ENCODE measurements around the gene MYO5A. TPM values are rescaled to one million over a fixed set of nuclear protein-coding genes. Genes with fewer than 3 reads are reported as not detected.

The MYO5A gene
- total and polyA plus RNA-seq, 2 donors (not counting 1 experiment from before 2014, with no cell fraction given): 32.9 to 41.9 TPM

- Histone ChIP-seq H3K79me2 (ENCODE audit: control insufficient read depth, insufficient read depth, low read length) (peaks cover 12% of the 10 kb centered on the region), H3K4me2 (ENCODE audit: extremely low read depth, insufficient read depth, low read length) (no peak overlapping the region), H3K27me3 (ENCODE audit: control insufficient read depth, insufficient read depth, low read length) (no peaks in the 10 kb centered on the region), H4K20me1 (ENCODE audit: control insufficient read depth, extremely low read depth, insufficient read depth, low read length) (no peaks in the 10 kb centered on the region), H3K9me3 (ENCODE audit: control insufficient read depth, insufficient read depth, low read depth, low read length) (no peaks in the 10 kb centered on the region), H3K27ac (ENCODE audit: insufficient read depth, low read length) (no peak overlapping the region), H3K36me3 (ENCODE audit: control insufficient read depth, insufficient read depth, low read length) (no peaks in the 10 kb centered on the region), H3K9ac (ENCODE audit: insufficient read depth, low read length) (no peak overlapping the region), H2AFZ (ENCODE audit: low read length) (no peak overlapping the region), H3K4me3 (replicated peaks in 1 of 4; ENCODE audit: control extremely low read depth in 1 of 4, insufficient read depth in 1 of 4, low read depth in 3 of 4, low read length in 4 of 4) (no peak overlapping the region), H3K4me1 (ENCODE audit: control insufficient read depth, extremely low read depth, insufficient read depth, low read length) (no peaks in the 10 kb centered on the region)
- no peak for DNase-seq (ENCODE audit: low read depth in 2 of 2)
- no peak for TF ChIP-seq EZH2 (IDR thresholded peaks at IDR 0.05; ENCODE audit: low read length, missing control alignments)
- TF ChIP-seq, protein P1, sequence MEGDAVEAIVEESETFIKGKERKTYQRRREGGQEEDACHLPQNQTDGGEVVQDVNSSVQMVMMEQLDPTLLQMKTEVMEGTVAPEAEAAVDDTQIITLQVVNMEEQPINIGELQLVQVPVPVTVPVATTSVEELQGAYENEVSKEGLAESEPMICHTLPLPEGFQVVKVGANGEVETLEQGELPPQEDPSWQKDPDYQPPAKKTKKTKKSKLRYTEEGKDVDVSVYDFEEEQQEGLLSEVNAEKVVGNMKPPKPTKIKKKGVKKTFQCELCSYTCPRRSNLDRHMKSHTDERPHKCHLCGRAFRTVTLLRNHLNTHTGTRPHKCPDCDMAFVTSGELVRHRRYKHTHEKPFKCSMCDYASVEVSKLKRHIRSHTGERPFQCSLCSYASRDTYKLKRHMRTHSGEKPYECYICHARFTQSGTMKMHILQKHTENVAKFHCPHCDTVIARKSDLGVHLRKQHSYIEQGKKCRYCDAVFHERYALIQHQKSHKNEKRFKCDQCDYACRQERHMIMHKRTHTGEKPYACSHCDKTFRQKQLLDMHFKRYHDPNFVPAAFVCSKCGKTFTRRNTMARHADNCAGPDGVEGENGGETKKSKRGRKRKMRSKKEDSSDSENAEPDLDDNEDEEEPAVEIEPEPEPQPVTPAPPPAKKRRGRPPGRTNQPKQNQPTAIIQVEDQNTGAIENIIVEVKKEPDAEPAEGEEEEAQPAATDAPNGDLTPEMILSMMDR (conservative IDR thresholded peaks at IDR 0.05 in 1 of 2, IDR thresholded peaks at IDR 0.05 in 1 of 2; ENCODE audit: low read depth in 1 of 2, low read length in 2 of 2): no peak
Observed at GRCh38 chr15:52511084-52511483, 17.6 kb downstream of the MYO5A start.

GRCh38 chr15:52509500-52510245 lies 19.0 kb downstream of the MYO5A start:
- H3K9ac ChIP-seq (ENCODE audit: insufficient read depth, low read length): no peak overlapping the region
- no peak overlapping the region for H2AFZ ChIP-seq (ENCODE audit: low read length)
- H3K4me3 ChIP-seq (replicated peaks in 1 of 4; ENCODE audit: control extremely low read depth in 1 of 4, insufficient read depth in 1 of 4, low read depth in 3 of 4, low read length in 4 of 4): no peak overlapping the region
- TF ChIP-seq, protein P1 (conservative IDR thresholded peaks at IDR 0.05 in 1 of 2, IDR thresholded peaks at IDR 0.05 in 1 of 2; ENCODE audit: low read depth in 1 of 2, low read length in 2 of 2): no peak
- TF ChIP-seq EZH2 (IDR thresholded peaks at IDR 0.05; ENCODE audit: low read length, missing control alignments): no peak
- no peaks in the 10 kb centered on the region for H3K9me3 ChIP-seq (ENCODE audit: control insufficient read depth, insufficient read depth, low read depth, low read length)
- H3K4me2 ChIP-seq (ENCODE audit: extremely low read depth, insufficient read depth, low read length): no peak overlapping the region
- no peaks in the 10 kb centered on the region for H3K4me1 ChIP-seq (ENCODE audit: control insufficient read depth, extremely low read depth, insufficient read depth, low read length)
- H3K36me3 ChIP-seq (ENCODE audit: control insufficient read depth, insufficient read depth, low read length): no peaks in the 10 kb centered on the region
- no peak for DNase-seq (ENCODE audit: low read depth in 2 of 2)
- peaks cover 11% of the 10 kb centered on the region for H3K79me2 ChIP-seq (ENCODE audit: control insufficient read depth, insufficient read depth, low read length)
- no peaks in the 10 kb centered on the region for H3K27me3 ChIP-seq (ENCODE audit: control insufficient read depth, insufficient read depth, low read length)
- H3K27ac ChIP-seq (ENCODE audit: insufficient read depth, low read length): no peak overlapping the region
- H4K20me1 ChIP-seq (ENCODE audit: control insufficient read depth, extremely low read depth, insufficient read depth, low read length): no peaks in the 10 kb centered on the region

DNA sequence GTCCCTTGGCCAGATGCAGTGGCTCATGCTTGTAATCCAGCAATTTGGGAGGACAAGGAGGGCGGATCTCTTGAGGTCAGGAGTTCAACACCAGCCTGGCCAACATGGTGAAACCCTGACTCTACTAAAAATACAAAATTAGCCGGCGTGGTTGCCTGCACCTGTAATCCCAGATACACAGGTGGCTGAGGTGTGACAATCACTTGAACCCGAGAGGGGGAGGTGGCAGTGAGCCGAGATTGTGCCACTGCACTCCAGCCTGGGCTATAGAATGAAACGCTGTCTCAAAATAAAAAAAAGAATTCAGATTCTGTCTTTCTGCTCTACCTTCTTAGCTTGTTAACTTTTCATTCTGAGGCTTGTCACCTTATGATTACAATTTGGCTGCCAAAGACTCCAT lies 22.1 kb downstream of the MYO5A start:
- H3K79me2 ChIP-seq (ENCODE audit: control insufficient read depth, insufficient read depth, low read length): peaks cover 12% of the 10 kb centered on the region
- no peak for TF ChIP-seq EZH2 (IDR thresholded peaks at IDR 0.05; ENCODE audit: low read length, missing control alignments)
- TF ChIP-seq, protein P1 (conservative IDR thresholded peaks at IDR 0.05 in 1 of 2, IDR thresholded peaks at IDR 0.05 in 1 of 2; ENCODE audit: low read depth in 1 of 2, low read length in 2 of 2): no peak
- no peaks in the 10 kb centered on the region for H4K20me1 ChIP-seq (ENCODE audit: control insufficient read depth, extremely low read depth, insufficient read depth, low read length)
- H3K9ac ChIP-seq (ENCODE audit: insufficient read depth, low read length): no peak overlapping the region
- peaks cover 2% of the 10 kb centered on the region for H3K4me1 ChIP-seq (ENCODE audit: control insufficient read depth, extremely low read depth, insufficient read depth, low read length)
- no peak overlapping the region for H3K4me2 ChIP-seq (ENCODE audit: extremely low read depth, insufficient read depth, low read length)
- no peak overlapping the region for H3K4me3 ChIP-seq (replicated peaks in 1 of 4; ENCODE audit: control extremely low read depth in 1 of 4, insufficient read depth in 1 of 4, low read depth in 3 of 4, low read length in 4 of 4)
- H2AFZ ChIP-seq (ENCODE audit: low read length): no peak overlapping the region
- H3K36me3 ChIP-seq (ENCODE audit: control insufficient read depth, insufficient read depth, low read length): no peaks in the 10 kb centered on the region
- no peak overlapping the region for H3K27ac ChIP-seq (ENCODE audit: insufficient read depth, low read length)
- no peaks in the 10 kb centered on the region for H3K9me3 ChIP-seq (ENCODE audit: control insufficient read depth, insufficient read depth, low read depth, low read length)
- H3K27me3 ChIP-seq (ENCODE audit: control insufficient read depth, insufficient read depth, low read length): no peaks in the 10 kb centered on the region
- DNase-seq (ENCODE audit: low read depth in 2 of 2): no peak

Data from fibroblast of lung (primary cell).